Stimulated activated CD8-positive, alpha-beta memory T cell treated with anti-CD3 and anti-CD28 coated beads, Interleukin-15, amount 100 ng/mL, for 1 hour (primary cell): ENCODE data around the gene AGPAT1.
"Not testable (repeated sequence)": the region's sequence is repeated elsewhere in the genome, so short reads cannot be mapped to it uniquely, and the experiment has no call there.

Source experiments
- DNase-seq: peaks from one replicate; pipeline ENCODE4 v3.0.0-alpha.2; 2020; ENCODE audit warnings: low read depth

The AGPAT1 gene, protein sequence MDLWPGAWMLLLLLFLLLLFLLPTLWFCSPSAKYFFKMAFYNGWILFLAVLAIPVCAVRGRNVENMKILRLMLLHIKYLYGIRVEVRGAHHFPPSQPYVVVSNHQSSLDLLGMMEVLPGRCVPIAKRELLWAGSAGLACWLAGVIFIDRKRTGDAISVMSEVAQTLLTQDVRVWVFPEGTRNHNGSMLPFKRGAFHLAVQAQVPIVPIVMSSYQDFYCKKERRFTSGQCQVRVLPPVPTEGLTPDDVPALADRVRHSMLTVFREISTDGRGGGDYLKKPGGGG

DNA sequence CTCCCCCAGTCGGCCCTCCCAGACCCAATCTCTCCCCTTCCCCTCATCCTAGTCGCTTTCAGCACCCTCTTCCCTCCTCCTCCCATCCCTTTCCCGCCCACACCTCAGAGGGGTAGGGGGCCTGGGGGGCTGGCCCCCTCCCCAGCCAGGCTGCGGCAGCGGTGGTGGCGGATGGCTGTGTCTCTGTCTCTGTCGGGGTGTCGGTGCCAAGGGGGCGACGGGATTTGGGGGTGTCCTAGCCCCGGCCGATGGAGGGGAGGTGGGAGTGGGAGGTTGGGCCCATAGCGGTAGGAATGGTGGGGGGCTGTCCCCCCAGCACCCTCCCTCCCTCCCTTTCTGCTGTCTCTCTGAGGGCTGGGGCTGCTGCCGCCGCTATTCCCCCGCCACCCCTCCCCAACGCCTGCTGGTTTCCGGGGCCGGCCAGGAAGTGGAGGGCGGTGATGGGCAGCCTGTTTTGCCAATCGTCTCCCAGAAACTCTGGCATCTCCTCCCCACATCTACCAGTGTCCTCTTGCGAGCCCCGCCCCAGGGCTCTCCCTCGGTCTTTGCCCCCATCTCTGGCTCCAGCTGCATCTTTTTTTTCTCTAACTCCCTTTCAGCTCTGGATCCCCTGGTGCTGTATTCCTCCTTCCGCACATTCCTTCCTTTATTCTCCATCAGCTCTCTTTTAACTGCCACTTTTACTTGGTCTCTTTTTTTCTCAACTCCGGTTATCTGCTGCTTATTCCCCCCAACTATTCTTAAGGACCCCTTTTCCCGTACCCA lies at the start of gene AGPAT1:
Gene AGPAT1, minus strand, starts transcription at position 374 of the 765 bp plus-strand sequence. CDS start 4,588 bp downstream, outside the sequence.
- DNase-seq, result peak; percentile 93

DNA sequence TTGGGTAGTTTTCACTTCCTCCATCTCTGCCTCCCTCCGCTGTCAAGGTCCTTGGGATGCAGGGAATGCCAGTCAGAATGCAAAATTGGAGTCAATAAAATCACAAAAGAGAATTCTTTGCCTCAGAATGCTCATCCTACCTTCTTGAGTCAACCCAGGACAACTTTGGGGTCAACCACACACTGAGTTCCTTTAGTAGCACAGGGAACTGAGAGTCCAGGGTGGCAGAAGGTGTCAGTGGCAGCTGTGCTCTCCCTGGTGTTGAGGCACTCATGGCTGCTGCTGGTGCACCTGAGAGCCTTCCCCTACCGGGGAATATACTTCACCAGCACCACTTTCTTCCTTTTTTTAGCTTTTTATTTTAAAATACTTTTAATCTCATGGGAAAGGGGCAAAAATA lies 48.8 kb upstream of the AGPAT1 start:
- DNase-seq, result no peak

- no peak for DNase-seq
Measured at GRCh38 chr6:32223258-32224235, 47.7 kb upstream of the AGPAT1 start, which contains the start of gene NOTCH4. TSS of gene NOTCH4 (minus strand) at chr6:32224067. CDS start at chr6:32223928, 139 bp downstream.

- no peak for DNase-seq
Measured at GRCh38 chr6:32222333-32223230, 46.7 kb upstream of the AGPAT1 start.

DNA sequence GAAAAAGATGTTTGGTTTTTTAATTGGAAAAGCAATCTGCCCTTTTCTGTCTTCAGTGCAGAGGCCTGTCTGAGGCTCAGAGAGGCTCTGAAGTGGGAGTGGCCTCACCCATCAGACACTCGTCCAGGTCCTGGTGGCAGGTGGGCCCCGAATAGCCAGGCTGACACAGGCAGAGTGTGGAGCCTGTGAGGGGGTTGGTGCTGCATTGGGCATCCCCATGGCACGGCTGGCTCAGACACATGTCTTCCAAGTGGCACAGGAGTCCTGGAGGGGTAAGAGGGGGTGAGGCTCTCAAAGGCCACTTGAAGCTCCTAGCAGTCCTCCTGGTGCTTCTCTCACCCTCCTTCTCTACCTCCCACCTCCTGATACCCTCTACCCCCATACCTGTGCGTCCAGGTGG lies 44.1 kb upstream of the AGPAT1 start:
- DNase-seq, result no peak

DNA sequence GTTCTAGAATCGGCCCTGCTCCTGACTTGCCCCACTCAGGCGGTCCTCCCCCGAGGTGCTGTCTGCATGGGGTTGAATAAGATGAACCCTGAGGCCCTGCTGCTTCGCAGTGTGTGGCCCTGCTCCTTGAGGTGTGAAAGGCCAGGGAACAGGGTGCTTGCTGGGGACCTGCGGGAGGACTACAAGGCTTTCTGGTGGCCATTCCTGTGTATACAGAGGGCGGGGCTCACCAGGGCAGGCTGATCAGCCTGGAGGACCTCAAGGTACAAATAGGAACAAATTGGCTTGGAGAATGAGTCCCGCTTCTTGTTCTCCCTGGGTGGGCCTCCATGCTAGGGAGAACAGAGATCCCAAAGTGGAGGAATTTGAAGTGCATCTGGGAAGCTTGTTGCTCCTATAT lies 42.3 kb upstream of the AGPAT1 start:
- no peak for DNase-seq

DNA sequence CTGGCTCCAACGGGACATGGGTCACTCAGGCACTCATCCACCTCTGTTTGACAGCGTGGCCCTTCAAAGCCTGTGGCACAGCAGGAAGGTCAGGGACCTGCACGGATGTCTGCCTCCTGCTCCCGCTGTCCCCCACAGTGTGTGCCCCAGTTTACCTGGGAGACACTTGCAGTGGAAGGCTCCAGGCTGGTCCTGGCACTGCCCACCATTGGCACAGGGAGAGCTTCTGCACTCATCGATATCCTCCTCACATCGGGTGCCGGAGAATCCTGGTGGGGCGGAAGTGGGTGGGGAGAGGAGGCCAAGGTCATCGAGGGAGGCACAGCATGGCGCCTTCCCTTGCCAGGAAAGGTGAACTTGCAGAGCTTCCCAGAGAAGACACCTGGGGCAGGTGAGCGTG lies 41.1 kb upstream of the AGPAT1 start:
- no peak for DNase-seq

GRCh38 chr6:32216285-32216684 lies 40.4 kb upstream of the AGPAT1 start:
- no peak for DNase-seq

DNA sequence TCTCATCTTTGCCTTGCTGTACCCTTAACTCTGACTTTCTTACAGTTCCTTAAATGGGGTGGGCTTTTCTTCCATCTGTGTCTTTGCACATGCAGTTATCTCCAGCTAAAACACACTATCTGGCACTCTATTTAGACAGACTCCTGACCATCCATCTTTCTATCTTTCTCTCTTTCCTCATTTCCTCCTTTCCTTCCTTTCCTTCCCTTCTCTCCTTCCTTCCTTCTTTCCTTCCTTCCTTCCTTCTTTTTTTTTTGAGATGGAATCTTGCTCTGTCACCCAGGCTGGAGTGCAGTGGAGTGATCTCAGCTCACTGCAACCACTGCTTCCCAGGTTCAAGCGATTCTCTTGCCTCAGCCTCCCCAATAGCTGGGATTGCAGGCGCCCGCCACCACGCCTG lies 39.7 kb upstream of the AGPAT1 start:
- no peak for DNase-seq

DNA sequence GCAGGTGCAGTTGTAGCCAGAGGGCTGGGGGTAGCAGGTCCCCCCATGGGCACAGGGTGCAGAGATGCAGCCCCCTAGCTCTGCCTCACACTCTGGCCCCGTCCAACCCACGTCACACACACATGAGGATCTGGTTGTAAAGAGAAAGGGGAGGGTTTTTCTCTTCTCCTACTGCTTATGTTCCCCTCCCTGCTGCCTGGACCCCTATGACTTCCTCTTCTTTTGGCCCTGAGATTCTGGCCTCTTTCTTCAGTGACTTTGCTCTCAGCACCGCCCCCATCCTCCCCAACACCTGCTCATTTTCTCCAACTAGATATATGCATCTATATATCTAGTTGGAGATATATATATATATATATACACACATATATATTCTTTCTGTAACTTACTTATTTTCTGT lies 38.2 kb upstream of the AGPAT1 start:
- no peak for DNase-seq

DNA sequence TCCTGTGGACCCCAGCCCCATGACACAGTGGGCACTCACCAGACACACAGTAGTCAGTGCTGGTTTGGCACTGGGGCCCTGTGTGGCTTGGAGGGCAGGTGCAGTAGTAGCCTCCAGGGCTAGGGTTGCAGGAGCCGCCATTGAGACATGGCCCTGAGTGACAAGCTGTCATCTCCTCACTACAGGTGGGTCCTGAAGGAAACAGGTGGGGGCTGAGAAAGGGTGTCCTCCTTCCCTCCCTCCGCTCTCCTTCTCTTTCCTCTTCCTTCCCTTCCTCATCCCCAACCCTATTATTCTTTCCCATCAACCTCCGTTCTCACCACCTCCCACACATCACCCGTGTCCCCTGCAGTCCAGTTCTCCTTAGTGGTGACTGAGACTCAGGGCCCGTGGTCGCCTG lies 37.8 kb upstream of the AGPAT1 start:
- no peak for DNase-seq

DNA sequence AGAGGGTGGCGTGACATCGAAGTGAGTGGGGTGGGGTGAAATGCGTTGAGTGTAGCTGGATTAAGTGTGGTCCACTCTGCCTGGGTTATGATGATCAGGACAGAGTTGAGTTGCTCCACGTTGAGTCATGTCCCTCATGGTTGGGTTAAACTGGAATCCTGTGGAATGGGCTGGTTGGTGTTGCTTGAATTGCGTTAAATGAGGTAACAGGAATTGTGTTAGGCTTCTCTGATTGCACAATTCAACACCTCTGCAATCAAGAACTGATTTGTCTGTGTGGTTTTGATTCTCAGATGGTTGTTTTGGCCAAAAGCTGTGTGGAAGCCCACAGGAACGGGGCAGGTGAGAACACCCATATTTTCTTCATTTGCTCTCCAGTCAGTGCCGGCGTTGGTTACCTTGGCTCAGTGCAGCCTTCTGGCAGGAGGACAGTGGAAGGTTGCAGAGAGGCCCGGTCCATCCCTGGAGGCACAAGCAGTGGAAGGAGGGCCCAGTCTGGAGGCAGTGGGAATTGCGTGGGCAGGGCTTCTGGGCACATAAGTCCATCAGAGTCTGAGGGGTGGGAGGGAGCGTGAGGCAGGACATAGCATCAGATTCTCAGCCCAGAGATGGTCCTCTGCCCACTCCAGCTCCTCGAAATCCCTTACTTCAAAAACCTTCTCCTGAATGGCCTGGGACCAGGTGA lies 36.3 kb upstream of the AGPAT1 start:
- DNase-seq, result no peak

GRCh38 chr6:32211432-32211831 lies 35.5 kb upstream of the AGPAT1 start:
- not testable (repeated sequence) for DNase-seq

DNA sequence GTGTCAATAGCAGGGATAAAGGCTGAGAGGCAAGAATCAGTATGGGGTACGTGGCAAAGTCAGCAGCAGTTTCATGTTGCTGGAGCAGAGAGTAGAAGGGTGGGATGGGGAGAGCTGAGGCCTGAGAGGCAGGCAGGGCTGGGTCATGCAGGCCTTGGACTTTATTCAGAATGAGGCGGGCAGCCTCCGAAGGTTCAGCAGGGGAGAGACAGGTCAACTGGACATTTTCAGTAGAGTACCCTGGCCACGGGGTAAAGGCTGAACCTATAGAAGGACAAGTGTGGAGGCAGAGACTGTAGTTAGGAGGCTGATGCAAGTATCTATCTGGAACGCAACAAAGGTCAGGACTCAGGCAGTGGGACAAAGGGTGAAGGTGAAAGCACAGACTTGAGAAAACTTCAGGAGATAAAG lies 34.3 kb upstream of the AGPAT1 start:
- no peak for DNase-seq

DNA sequence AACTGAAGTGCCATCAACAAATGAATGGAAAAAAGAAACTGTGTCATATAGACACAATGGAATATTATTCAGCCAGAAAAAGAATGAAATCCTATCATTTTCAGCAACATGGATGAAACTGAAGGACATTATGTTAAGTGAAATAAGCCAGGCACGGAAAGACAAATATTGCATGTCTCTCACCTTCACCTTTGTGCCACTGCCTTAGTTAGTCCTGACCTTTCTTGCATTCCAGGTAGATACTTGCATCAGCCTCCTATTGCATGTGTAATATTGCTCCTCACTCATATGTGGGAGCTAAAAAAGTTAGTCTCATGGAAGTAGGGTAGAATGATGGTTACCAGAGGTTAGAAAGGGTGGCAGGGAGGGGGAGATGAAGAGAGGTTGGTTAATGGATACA lies 33.1 kb upstream of the AGPAT1 start:
- DNase-seq, result no peak

DNA sequence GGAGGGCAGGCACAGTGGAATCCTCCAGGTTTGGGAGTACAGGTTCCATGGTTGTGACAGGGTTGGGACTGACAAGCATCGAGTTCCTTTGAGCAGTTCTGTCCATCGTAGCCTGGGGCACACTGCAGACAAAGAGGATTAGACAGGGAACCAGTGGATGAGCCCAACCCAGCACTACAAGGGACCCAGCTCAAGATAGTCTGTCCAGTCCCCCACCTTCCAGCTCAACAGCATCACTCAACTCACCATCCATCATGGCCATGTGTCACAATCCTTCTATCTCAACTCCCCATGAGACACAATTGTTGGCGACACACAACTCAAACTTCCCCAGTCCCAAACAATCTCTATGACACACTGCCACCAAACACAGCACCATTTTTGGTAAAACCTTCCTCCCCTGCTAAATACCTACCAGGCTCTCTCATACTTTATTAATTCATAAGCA lies 28.4 kb upstream of the AGPAT1 start:
- DNase-seq, result no peak

- no peak for DNase-seq
Measured at GRCh38 chr6:32203426-32204267, 27.8 kb upstream of the AGPAT1 start.

DNA sequence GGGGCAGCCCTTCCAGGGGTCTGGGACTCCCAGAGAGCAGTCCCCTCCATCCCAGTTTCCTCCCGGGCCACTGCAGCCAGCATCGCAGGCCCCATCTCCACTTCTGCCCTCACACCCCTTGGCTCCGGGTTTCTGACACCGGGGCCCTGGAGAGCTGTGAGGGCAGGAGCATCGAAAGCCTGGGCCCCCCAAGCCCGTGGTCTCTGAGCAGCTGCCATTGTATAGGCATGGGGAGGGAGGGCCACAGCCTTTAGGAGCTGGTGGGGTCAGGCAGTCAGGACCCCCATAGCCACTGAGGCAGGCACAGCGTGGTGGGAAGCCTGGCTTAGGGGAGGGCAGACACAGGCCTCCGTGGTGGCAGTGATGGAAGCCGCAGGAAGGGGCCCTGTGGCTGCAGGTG lies 26.3 kb upstream of the AGPAT1 start:
- no peak for DNase-seq

GRCh38 chr6:32200711-32201475 lies 25.0 kb upstream of the AGPAT1 start:
- no peak for DNase-seq
